Astrocyte of the cerebellum (primary cell): ENCODE measurements around the gene DEF6.
A peak's percentile ranks its signal among the peaks of the same experiment; 100 is the strongest.

Experiments
- DNase-seq: peaks from one replicate; pipeline ENCODE4 v3.0.0-alpha.2; 2011; ENCODE audit warnings: low read depth
- H3K4me3 ChIP-seq: 2 replicates; pipeline ENCODE4 v1.5.1; 2011; ENCODE audit warnings: mild to moderate bottlenecking, low read depth, low read length, moderate library complexity
- in situ Hi-C: cut with HindIII; loops from 2 replicates; pipeline ENCODE4 v1.10.0; 2017; ENCODE audit warnings: low sequenced_read_pairs
- TF ChIP-seq, protein P1 (sequence below): IDR thresholded peaks from 2 replicates; pipeline ENCODE4 v1.5.1; 2012; ENCODE audit warnings: low read length, low read depth, moderate library complexity, mild to moderate bottlenecking; ENCODE audit errors: missing control alignments

DEF6 gene

GRCh38 chr6:35342258-35343091 is 44.9 kb downstream of the DEF6 start, which contains the start of gene PPARD:
Gene PPARD (plus strand): TSS chr6:35342558. CDS start chr6:35411088, 68,530 bp downstream.
- TF ChIP-seq, protein P1, sequence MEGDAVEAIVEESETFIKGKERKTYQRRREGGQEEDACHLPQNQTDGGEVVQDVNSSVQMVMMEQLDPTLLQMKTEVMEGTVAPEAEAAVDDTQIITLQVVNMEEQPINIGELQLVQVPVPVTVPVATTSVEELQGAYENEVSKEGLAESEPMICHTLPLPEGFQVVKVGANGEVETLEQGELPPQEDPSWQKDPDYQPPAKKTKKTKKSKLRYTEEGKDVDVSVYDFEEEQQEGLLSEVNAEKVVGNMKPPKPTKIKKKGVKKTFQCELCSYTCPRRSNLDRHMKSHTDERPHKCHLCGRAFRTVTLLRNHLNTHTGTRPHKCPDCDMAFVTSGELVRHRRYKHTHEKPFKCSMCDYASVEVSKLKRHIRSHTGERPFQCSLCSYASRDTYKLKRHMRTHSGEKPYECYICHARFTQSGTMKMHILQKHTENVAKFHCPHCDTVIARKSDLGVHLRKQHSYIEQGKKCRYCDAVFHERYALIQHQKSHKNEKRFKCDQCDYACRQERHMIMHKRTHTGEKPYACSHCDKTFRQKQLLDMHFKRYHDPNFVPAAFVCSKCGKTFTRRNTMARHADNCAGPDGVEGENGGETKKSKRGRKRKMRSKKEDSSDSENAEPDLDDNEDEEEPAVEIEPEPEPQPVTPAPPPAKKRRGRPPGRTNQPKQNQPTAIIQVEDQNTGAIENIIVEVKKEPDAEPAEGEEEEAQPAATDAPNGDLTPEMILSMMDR, result peak; percentile 98
- peak; percentile 90 for DNase-seq
- H3K4me3 ChIP-seq, result peak within 1 kb of the TSS; percentile 52
- in situ Hi-C loops, result loop anchor here (5.0 kb wide), 1 partner anchor 100 kb away; no protein-coding TSS in a partner anchor

DNA sequence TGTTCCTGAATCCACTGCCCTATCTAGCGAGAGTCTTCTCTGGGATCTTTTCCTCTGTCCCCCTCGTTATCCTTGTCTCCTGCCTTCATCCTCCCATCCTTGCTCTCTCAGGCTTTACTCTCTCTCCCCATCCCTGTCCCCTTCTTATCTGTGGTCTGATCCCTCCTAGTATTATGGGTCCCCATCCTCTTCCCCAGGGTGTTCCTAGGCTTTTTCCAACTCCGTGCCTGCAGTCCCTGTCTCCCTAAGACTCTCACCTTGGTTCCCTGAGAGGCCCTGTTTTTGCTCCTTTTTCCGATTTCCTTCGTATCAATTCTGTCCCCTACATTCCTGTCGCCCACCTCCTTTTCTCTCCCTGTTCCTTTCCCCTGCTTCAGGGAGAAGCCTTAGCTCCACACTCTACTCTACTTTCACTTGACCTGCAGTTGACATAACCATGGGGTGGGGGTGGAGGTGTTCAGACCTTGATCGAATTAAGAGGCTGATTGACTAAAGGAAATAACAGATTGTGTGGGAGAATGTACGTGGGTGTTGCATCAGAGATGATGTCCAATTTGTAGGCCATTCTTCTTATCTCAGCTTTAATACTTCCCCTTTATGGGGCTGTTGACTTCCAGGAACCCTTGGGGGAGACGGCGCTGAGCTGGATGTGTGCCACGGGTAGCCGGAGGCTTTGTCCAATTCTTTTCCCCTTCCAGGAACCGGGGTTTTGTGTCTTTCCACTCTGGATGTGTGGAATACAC is 45.6 kb downstream of the DEF6 start:
- in situ Hi-C loops, result loop anchor here (5.0 kb wide), 1 partner anchor 99 kb away; no protein-coding TSS in a partner anchor
- peak overlapping the region; percentile 52 for H3K4me3 ChIP-seq
- no peak for DNase-seq
- TF ChIP-seq, protein P1, result no peak

DNA sequence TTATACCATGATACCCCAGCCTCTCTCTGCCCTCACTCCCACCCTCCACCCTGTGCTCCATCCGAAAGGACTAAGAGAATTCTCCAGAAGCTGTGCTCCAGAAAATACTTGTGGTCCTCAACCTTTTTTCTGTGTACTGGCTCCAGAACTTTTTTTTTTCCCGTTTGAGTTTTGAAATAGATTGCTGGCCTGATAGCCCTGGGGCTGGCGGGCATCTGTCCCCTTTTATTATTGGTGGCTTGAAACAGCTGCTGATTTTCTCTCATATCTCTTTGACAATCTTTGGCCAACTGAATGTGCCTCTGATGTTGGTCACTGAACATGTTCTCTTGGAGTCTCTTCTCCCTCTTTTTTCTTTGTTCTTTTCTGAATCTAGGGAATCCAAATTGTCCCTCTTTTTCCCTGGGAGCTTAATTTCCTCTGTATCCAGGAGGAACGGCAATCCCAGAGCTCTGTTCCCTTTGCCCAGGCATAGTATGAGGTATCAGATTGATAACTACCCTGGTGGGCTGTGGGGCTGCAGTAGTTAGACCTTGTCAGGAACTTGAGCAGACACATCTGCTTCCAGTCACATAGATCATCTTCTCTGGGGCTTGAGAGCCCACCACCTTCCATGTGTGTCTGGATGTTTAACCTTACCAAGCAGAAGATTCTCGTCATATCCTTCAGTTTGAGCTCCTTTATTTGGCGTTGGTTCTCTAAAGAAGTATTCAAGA is 46.4 kb downstream of the DEF6 start:
- TF ChIP-seq, protein P1, result no peak
- H3K4me3 ChIP-seq, result peak overlapping the region; percentile 52
- in situ Hi-C loops, result loop anchor here (5.0 kb wide), 1 partner anchor 98 kb away; no protein-coding TSS in a partner anchor
- DNase-seq, result no peak

DNA sequence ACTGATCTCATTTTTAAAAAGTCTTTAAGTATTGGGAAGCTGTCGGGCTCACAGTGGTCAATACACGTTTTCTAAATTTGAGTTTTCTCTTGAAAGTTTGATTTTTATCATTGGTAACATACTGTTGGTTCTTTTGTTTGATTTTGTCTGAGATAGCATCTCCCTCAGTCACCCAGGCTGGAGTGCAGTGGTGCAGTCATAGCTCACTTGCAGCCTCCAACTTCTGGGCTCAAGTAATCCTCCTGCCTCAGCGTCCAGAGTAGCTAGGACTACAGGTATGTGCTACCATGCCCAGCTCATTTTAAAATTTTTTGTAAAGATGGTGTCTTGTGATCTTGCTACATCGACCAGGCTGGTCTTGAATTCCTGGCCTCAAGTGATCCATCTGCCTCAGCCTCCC is 53.8 kb downstream of the DEF6 start:
- TF ChIP-seq, protein P1, result no peak
- no peak overlapping the region for H3K4me3 ChIP-seq
- DNase-seq, result no peak
- in situ Hi-C loops, result no loop called here

DNA sequence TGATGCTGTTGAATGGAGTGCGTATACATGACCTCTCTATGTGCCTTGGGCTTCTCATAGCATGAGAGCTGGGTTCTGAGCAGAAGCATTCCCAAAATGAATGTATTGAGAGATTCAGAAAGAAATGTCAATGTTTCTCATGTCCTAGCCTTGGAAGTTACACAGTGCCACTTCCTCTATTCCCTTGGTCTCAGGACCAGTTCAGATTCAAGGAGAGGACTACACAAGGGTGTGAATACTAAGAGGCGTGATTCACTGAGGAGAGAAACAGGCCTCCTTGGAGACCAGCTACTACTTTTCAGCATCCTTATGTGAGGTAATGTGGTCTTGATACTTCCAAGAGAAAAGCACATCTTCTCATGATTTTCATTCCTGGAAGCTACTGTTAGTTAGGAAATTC is 55.1 kb downstream of the DEF6 start:
- in situ Hi-C loops, result no loop called here
- H3K4me3 ChIP-seq, result no peak overlapping the region
- TF ChIP-seq, protein P1, result no peak
- no peak for DNase-seq
